ENCODE results near the gene MRC2.

The MRC2 gene

GRCh38 chr17:62700964-62701705 is 73.7 kb downstream of the MRC2 start:
- no peaks in the 10 kb centered on the region for H3K27me3 ChIP-seq (replicated peaks; ENCODE audit: control insufficient read depth, insufficient read depth, low read length)
- no peak overlapping the region for H3K9ac ChIP-seq (ENCODE audit: low read length)
- no peaks in the 10 kb centered on the region for H3K9me3 ChIP-seq (ENCODE audit: control insufficient read depth, low read length)
- H3K36me3 ChIP-seq (ENCODE audit: control insufficient read depth, insufficient read depth, low read length, severe bottlenecking): no peaks in the 10 kb centered on the region
- no peak for DNase-seq (ENCODE audit: low read depth)
- no peak overlapping the region for H3K4me3 ChIP-seq (ENCODE audit: low read length)
- H3K4me1 ChIP-seq (ENCODE audit: control insufficient read depth, insufficient read depth, low read length): peaks cover 28% of the 10 kb centered on the region

- Histone ChIP-seq H3K9me3 (ENCODE audit: control insufficient read depth, low read length) (no peaks in the 10 kb centered on the region), H3K36me3 (ENCODE audit: control insufficient read depth, insufficient read depth, low read length, severe bottlenecking) (no peaks in the 10 kb centered on the region), H3K27me3 (replicated peaks; ENCODE audit: control insufficient read depth, insufficient read depth, low read length) (no peaks in the 10 kb centered on the region), H3K4me3 (ENCODE audit: low read length) (no peak overlapping the region), H3K9ac (ENCODE audit: low read length) (no peak overlapping the region), H3K4me1 (ENCODE audit: control insufficient read depth, insufficient read depth, low read length) (peaks cover 25% of the 10 kb centered on the region)
- DNase-seq (ENCODE audit: low read depth): no peak
These were observed 74.2 kb downstream of the MRC2 start for GRCh38 chr17:62701706-62702085.

GRCh38 chr17:62702746-62703260 is 75.3 kb downstream of the MRC2 start:
- H3K27me3 ChIP-seq (replicated peaks; ENCODE audit: control insufficient read depth, insufficient read depth, low read length): no peaks in the 10 kb centered on the region
- H3K4me3 ChIP-seq (ENCODE audit: low read length): no peak overlapping the region
- DNase-seq (ENCODE audit: low read depth): no peak
- peaks cover 20% of the 10 kb centered on the region for H3K4me1 ChIP-seq (ENCODE audit: control insufficient read depth, insufficient read depth, low read length)
- peaks cover 6% of the 10 kb centered on the region for H3K9me3 ChIP-seq (ENCODE audit: control insufficient read depth, low read length)
- no peaks in the 10 kb centered on the region for H3K36me3 ChIP-seq (ENCODE audit: control insufficient read depth, insufficient read depth, low read length, severe bottlenecking)
- H3K9ac ChIP-seq (ENCODE audit: low read length): no peak overlapping the region

- Histone ChIP-seq H3K36me3 (ENCODE audit: control insufficient read depth, insufficient read depth, low read length, severe bottlenecking) (no peaks in the 10 kb centered on the region), H3K27me3 (replicated peaks; ENCODE audit: control insufficient read depth, insufficient read depth, low read length) (no peaks in the 10 kb centered on the region), H3K9ac (ENCODE audit: low read length) (peak overlapping the region; percentile 80), H3K4me3 (ENCODE audit: low read length) (peak overlapping the region; percentile 81), H3K4me1 (ENCODE audit: control insufficient read depth, insufficient read depth, low read length) (peaks cover 20% of the 10 kb centered on the region), H3K9me3 (ENCODE audit: control insufficient read depth, low read length) (peaks cover 9% of the 10 kb centered on the region)
- DNase-seq (ENCODE audit: low read depth): peak; percentile 48
These were observed 75.8 kb downstream of the MRC2 start for GRCh38 chr17:62703261-62703775.

GRCh38 chr17:62703776-62704380 is 76.4 kb downstream of the MRC2 start:
- peaks cover 20% of the 10 kb centered on the region for H3K4me1 ChIP-seq (ENCODE audit: control insufficient read depth, insufficient read depth, low read length)
- peak overlapping the region; percentile 81 for H3K4me3 ChIP-seq (ENCODE audit: low read length)
- DNase-seq (ENCODE audit: low read depth): peak; percentile 90
- H3K9ac ChIP-seq (ENCODE audit: low read length): peak overlapping the region; percentile 80
- H3K36me3 ChIP-seq (ENCODE audit: control insufficient read depth, insufficient read depth, low read length, severe bottlenecking): no peaks in the 10 kb centered on the region
- H3K27me3 ChIP-seq (replicated peaks; ENCODE audit: control insufficient read depth, insufficient read depth, low read length): no peaks in the 10 kb centered on the region
- H3K9me3 ChIP-seq (ENCODE audit: control insufficient read depth, low read length): peaks cover 14% of the 10 kb centered on the region

DNA sequence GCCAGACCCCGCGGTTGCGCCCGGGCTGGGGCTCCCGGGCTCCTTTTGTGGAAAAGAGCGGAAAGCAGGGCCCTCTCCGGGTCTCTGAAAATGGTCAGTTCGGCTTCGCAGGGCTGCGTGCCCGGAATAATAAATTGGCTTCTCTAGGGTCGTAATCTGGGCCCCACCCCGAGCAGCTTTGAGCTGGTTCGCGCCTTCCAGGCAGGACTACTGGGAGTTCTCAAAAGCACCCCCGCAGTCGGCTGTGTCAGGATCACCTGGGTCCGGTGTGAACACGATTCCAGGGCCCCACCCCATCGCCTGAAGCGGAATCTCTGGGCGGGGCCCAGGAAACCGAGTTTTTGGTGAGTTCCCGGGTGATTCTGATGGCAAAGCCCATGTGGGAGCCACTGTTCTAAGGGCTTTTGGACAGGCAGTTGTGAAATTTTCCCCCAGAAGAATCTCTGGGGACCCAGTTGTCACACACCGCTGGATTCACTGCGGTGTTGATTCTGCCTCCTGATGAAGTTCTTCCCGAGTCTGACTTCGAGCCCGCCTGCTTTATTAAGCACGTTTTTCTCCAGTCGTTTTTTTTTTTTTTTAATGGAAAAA is 77.0 kb downstream of the MRC2 start:
- Histone ChIP-seq H3K27me3 (replicated peaks; ENCODE audit: control insufficient read depth, insufficient read depth, low read length) (no peaks in the 10 kb centered on the region), H3K9me3 (ENCODE audit: control insufficient read depth, low read length) (peaks cover 18% of the 10 kb centered on the region), H3K9ac (ENCODE audit: low read length) (peak overlapping the region; percentile 80), H3K4me1 (ENCODE audit: control insufficient read depth, insufficient read depth, low read length) (peaks cover 20% of the 10 kb centered on the region), H3K36me3 (ENCODE audit: control insufficient read depth, insufficient read depth, low read length, severe bottlenecking) (no peaks in the 10 kb centered on the region), H3K4me3 (ENCODE audit: low read length) (peak overlapping the region; percentile 81)
- peak; percentile 64 for DNase-seq (ENCODE audit: low read depth)

DNA sequence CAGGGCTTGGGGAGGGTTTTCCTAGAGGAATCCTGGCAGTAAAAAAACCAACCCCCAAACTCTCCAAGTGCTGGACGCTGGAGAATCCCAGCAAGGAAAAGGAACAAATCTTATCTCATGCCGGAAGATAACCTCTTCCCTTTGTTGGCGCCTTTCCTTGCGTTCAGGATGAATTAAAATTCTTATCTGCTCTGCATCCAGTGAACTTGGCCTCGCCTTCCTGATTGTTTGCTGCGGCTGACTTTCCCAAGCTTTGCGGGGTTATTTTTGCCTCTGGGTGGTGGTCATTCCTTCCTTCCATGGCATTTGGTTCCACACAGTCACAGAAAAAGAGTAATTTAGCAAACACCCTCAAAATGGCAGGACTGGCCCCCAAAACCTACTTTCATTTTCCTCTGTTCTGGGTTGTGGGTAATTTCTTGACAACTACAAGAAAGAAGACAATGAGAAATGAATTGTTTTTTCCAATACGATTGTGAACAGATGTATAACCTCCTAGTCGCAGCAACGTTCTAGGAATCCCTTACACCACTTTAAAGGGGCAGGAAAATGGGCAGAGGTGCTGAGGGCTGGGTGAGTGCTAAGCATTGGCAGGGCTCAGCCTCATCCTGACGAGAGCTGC is 77.8 kb downstream of the MRC2 start:
- Histone ChIP-seq H3K9me3 (ENCODE audit: control insufficient read depth, low read length) (peaks cover 21% of the 10 kb centered on the region), H3K27me3 (replicated peaks; ENCODE audit: control insufficient read depth, insufficient read depth, low read length) (no peaks in the 10 kb centered on the region), H3K36me3 (ENCODE audit: control insufficient read depth, insufficient read depth, low read length, severe bottlenecking) (no peaks in the 10 kb centered on the region), H3K4me3 (ENCODE audit: low read length) (peak overlapping the region; percentile 81), H3K4me1 (ENCODE audit: control insufficient read depth, insufficient read depth, low read length) (peaks cover 20% of the 10 kb centered on the region), H3K9ac (ENCODE audit: low read length) (peak overlapping the region; percentile 80)
- no peak for DNase-seq (ENCODE audit: low read depth)

- no peak for DNase-seq (ENCODE audit: low read depth)
- H3K4me1 ChIP-seq (ENCODE audit: control insufficient read depth, insufficient read depth, low read length): peaks cover 20% of the 10 kb centered on the region
- H3K9me3 ChIP-seq (ENCODE audit: control insufficient read depth, low read length): peaks cover 21% of the 10 kb centered on the region
- no peaks in the 10 kb centered on the region for H3K27me3 ChIP-seq (replicated peaks; ENCODE audit: control insufficient read depth, insufficient read depth, low read length)
- H3K36me3 ChIP-seq (ENCODE audit: control insufficient read depth, insufficient read depth, low read length, severe bottlenecking): no peaks in the 10 kb centered on the region
- H3K4me3 ChIP-seq (ENCODE audit: low read length): no peak overlapping the region
- H3K9ac ChIP-seq (ENCODE audit: low read length): no peak overlapping the region
These were observed 78.5 kb downstream of the MRC2 start for GRCh38 chr17:62705778-62706597.

- H3K9me3 ChIP-seq (ENCODE audit: control insufficient read depth, low read length): peaks cover 21% of the 10 kb centered on the region
- no peaks in the 10 kb centered on the region for H3K36me3 ChIP-seq (ENCODE audit: control insufficient read depth, insufficient read depth, low read length, severe bottlenecking)
- no peak overlapping the region for H3K9ac ChIP-seq (ENCODE audit: low read length)
- DNase-seq (ENCODE audit: low read depth): no peak
- H3K27me3 ChIP-seq (replicated peaks; ENCODE audit: control insufficient read depth, insufficient read depth, low read length): no peaks in the 10 kb centered on the region
- peaks cover 20% of the 10 kb centered on the region for H3K4me1 ChIP-seq (ENCODE audit: control insufficient read depth, insufficient read depth, low read length)
- H3K4me3 ChIP-seq (ENCODE audit: low read length): no peak overlapping the region
These were observed 79.3 kb downstream of the MRC2 start for GRCh38 chr17:62706598-62707424.

GRCh38 chr17:62707425-62707739 is 79.9 kb downstream of the MRC2 start:
- DNase-seq (ENCODE audit: low read depth): no peak
- Histone ChIP-seq H3K36me3 (ENCODE audit: control insufficient read depth, insufficient read depth, low read length, severe bottlenecking) (no peaks in the 10 kb centered on the region), H3K27me3 (replicated peaks; ENCODE audit: control insufficient read depth, insufficient read depth, low read length) (no peaks in the 10 kb centered on the region), H3K4me3 (ENCODE audit: low read length) (no peak overlapping the region), H3K4me1 (ENCODE audit: control insufficient read depth, insufficient read depth, low read length) (peaks cover 20% of the 10 kb centered on the region), H3K9me3 (ENCODE audit: control insufficient read depth, low read length) (peaks cover 21% of the 10 kb centered on the region), H3K9ac (ENCODE audit: low read length) (no peak overlapping the region)
